ENCODE results near the gene SMPD3. TPM values are rescaled to one million over a fixed set of nuclear protein-coding genes. Genes with fewer than 3 reads are reported as not detected.

Gene SMPD3
- total and polyA plus RNA-seq, 9 of the 15 experiments (the other 6 are each of a cell fraction or from before 2014, with no cell fraction given), result 0.03 to 1.2 (median 0.18) TPM

- 0 out of 2 replicates have a peak, but pooled peaks have one; percentile 43 for TF ChIP-seq ZBTB40 (IDR thresholded peaks at IDR 0.05)
- TF ChIP-seq ZBTB40 (CRISPR knock-in tag; IDR thresholded peaks at IDR 0.05), result no peak
- TF ChIP-seq SP2 (IDR thresholded peaks at IDR 0.05; ENCODE audit: extremely low read depth, low read depth, low read length, poor library complexity, severe bottlenecking), result no peak
- TF ChIP-seq ZNF431 (CRISPR knock-in tag; IDR thresholded peaks at IDR 0.05), result no peak
- TF ChIP-seq KAT7 (CRISPR knock-in tag; IDR thresholded peaks at IDR 0.05; ENCODE audit: borderline replicate concordance), result 0 out of 2 replicates have a peak, but pooled peaks have one; percentile 70
- no peak for TF ChIP-seq HOMEZ (CRISPR knock-in tag; IDR thresholded peaks at IDR 0.05)
- no peak for TF ChIP-seq SRSF7 (optimal IDR thresholded peaks at IDR 0.05; ENCODE audit: low read depth, low read length)
- TF ChIP-seq ATF1 (CRISPR knock-in tag; IDR thresholded peaks at IDR 0.05), result no peak
- no peak for TF ChIP-seq ATF1 (tag; IDR thresholded peaks at IDR 0.05)
- TF ChIP-seq, protein P1, sequence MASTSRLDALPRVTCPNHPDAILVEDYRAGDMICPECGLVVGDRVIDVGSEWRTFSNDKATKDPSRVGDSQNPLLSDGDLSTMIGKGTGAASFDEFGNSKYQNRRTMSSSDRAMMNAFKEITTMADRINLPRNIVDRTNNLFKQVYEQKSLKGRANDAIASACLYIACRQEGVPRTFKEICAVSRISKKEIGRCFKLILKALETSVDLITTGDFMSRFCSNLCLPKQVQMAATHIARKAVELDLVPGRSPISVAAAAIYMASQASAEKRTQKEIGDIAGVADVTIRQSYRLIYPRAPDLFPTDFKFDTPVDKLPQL (IDR thresholded peaks at IDR 0.05; ENCODE audit: extremely low read depth, insufficient read length), result no peak
- peak; percentile 63; the same call in 1 of the 2 replicates for TF ChIP-seq RREB1 (CRISPR knock-in tag; IDR thresholded peaks at IDR 0.05)
These were observed 137.9 kb downstream of the SMPD3 start (continued) for GRCh38 chr16:68310437-68310773.
